ENCODE data around the gene CRYBB1. TPM values are rescaled to one million over a fixed set of nuclear protein-coding genes. Genes with fewer than 3 reads are reported as not detected.

Gene CRYBB1
- total RNA-seq, 1 donor from 2014 or later: 1.4 TPM

GRCh38 chr22:26593763-26594162, 24.1 kb downstream of the CRYBB1 start:
- Histone ChIP-seq H3K4me1 (peaks cover 28% of the 10 kb centered on the region), H3K9me3 (no peaks in the 10 kb centered on the region), H3K27ac (no peak overlapping the region), H3K4me3 (no peak overlapping the region), H3K36me3 (no peaks in the 10 kb centered on the region), H3K27me3 (ENCODE audit: low read depth) (no peaks in the 10 kb centered on the region)
- TF ChIP-seq CTCF (IDR thresholded peaks at IDR 0.05): no peak
- peak; percentile 2 for DNase-seq
- ATAC-seq: no peak
- intact Hi-C loops (cut with DNase I): no loop called here

GRCh38 chr22:26592421-26592891, 25.4 kb downstream of the CRYBB1 start:
- peaks cover 33% of the 10 kb centered on the region for H3K4me1 ChIP-seq
- no peaks in the 10 kb centered on the region for H3K27me3 ChIP-seq (ENCODE audit: low read depth)
- DNase-seq (no peak), ATAC-seq (peak in 1 of 2 donors; percentile 4)
- H3K9me3 ChIP-seq: no peaks in the 10 kb centered on the region
- TF ChIP-seq CTCF (IDR thresholded peaks at IDR 0.05): no peak
- H3K36me3 ChIP-seq: no peaks in the 10 kb centered on the region
- intact Hi-C loops (cut with DNase I): no loop called here
- H3K27ac ChIP-seq: no peak overlapping the region
- H3K4me3 ChIP-seq: no peak overlapping the region

GRCh38 chr22:26589845-26590736, 27.7 kb downstream of the CRYBB1 start, which contains the start of gene TPST2:
Gene TPST2 (minus strand): TSS chr22:26590132. CDS start chr22:26541630, 48,502 bp downstream.
- H3K4me1 ChIP-seq: peaks cover 52% of the 10 kb centered on the region
- intact Hi-C loops (cut with DNase I): no loop called here
- H3K27ac ChIP-seq: peak within 1 kb of the TSS; percentile 91

GRCh38 chr22:26589367-26589844, 28.4 kb downstream of the CRYBB1 start:
- Histone ChIP-seq H3K4me1 (peaks cover 59% of the 10 kb centered on the region), H3K4me3 (peak overlapping the region; percentile 88), H3K36me3 (no peaks in the 10 kb centered on the region), H3K27ac (peak overlapping the region; percentile 91), H3K9me3 (no peaks in the 10 kb centered on the region), H3K27me3 (ENCODE audit: low read depth) (no peaks in the 10 kb centered on the region)
- ATAC-seq (peak; percentile 52 to 58), DNase-seq (peak; percentile 66)
- intact Hi-C loops (cut with DNase I): no loop called here
- TF ChIP-seq CTCF (IDR thresholded peaks at IDR 0.05): no peak

More at GRCh38 chr22:26589845-26590736, 27.7 kb downstream of the CRYBB1 start, which contains the start of gene TPST2:
- Histone ChIP-seq H3K9me3 (no peaks in the 10 kb centered on the region), H3K4me3 (peak within 1 kb of the TSS; percentile 88), H3K27me3 (ENCODE audit: low read depth) (no peaks in the 10 kb centered on the region), H3K36me3 (no peaks in the 10 kb centered on the region)
- TF ChIP-seq CTCF (IDR thresholded peaks at IDR 0.05): no peak
- ATAC-seq (peak; percentile 96), DNase-seq (peak; percentile 83)

GRCh38 chr22:26588729-26589366, 29.0 kb downstream of the CRYBB1 start:
- Histone ChIP-seq H3K4me3 (peak overlapping the region; percentile 88), H3K4me1 (peaks cover 63% of the 10 kb centered on the region), H3K27ac (peak overlapping the region; percentile 91), H3K36me3 (no peaks in the 10 kb centered on the region), H3K27me3 (ENCODE audit: low read depth) (no peaks in the 10 kb centered on the region), H3K9me3 (no peaks in the 10 kb centered on the region)
- TF ChIP-seq CTCF (IDR thresholded peaks at IDR 0.05): no peak
- DNase-seq: no peak
- intact Hi-C loops (cut with DNase I): no loop called here
- ATAC-seq: no peak

All from lower lobe of right lung (tissue), 2 donors.